Endothelial cell (in vitro differentiated cells): Measurements from ENCODE around the gene RIPK1. TPM values are rescaled to one million over a fixed set of nuclear protein-coding genes. Genes with fewer than 3 reads are reported as not detected.

Experiments
- DNase-seq: peaks from one replicate; pipeline ENCODE4 v3.0.0; 2021; ENCODE audit warnings: low spot score
- H3K27ac Mint-ChIP-seq: one replicate; pipeline ENCODE4 v1.8.0; 2021; ENCODE audit warnings: mixed read lengths, inconsistent platforms; ENCODE audit not compliant: unreplicated experiment
- H3K27me3 Mint-ChIP-seq: one replicate; pipeline ENCODE4 v1.8.0; 2021; ENCODE audit warnings: mild to moderate bottlenecking, moderate library complexity, mixed read lengths, inconsistent platforms; ENCODE audit not compliant: unreplicated experiment
- H3K36me3 Mint-ChIP-seq: one replicate; pipeline ENCODE4 v1.8.0; 2021; ENCODE audit warnings: mild to moderate bottlenecking, low read depth, mixed read lengths, inconsistent platforms; ENCODE audit not compliant: unreplicated experiment
- H3K4me1 Mint-ChIP-seq: one replicate; pipeline ENCODE4 v1.8.0; 2021; ENCODE audit warnings: mild to moderate bottlenecking, mixed read lengths, inconsistent platforms; ENCODE audit not compliant: unreplicated experiment
- H3K4me3 Mint-ChIP-seq: one replicate; pipeline ENCODE4 v1.8.0; 2021; ENCODE audit warnings: mild to moderate bottlenecking, mixed read lengths, inconsistent platforms; ENCODE audit not compliant: unreplicated experiment
- H3K9me3 Mint-ChIP-seq: one replicate; pipeline ENCODE4 v1.8.0; 2021; ENCODE audit warnings: mixed read lengths, inconsistent platforms; ENCODE audit not compliant: unreplicated experiment
- total RNA-seq: library from RNA; stranded (reverse); fragmentation: NEBNext Ultra II Directional; extraction: Animal tissue kit (Norgen Biotek cat#: 25700); gene quantifications from one replicate; pipeline ENCODE4 v1.2.1, GENCODE V29; 2021; ENCODE audit not compliant: unreplicated experiment
- TF ChIP-seq, protein P1 (sequence below): fragments of 200-600 bp; sonication (generic); IDR thresholded peaks from one replicate; pipeline ENCODE4 v1.5.0; 2021; ENCODE audit warnings: antibody characterized with exemption; ENCODE audit not compliant: unreplicated experiment

Gene RIPK1
- total RNA-seq, 1 donor from 2014 or later: 34.7 TPM

DNA sequence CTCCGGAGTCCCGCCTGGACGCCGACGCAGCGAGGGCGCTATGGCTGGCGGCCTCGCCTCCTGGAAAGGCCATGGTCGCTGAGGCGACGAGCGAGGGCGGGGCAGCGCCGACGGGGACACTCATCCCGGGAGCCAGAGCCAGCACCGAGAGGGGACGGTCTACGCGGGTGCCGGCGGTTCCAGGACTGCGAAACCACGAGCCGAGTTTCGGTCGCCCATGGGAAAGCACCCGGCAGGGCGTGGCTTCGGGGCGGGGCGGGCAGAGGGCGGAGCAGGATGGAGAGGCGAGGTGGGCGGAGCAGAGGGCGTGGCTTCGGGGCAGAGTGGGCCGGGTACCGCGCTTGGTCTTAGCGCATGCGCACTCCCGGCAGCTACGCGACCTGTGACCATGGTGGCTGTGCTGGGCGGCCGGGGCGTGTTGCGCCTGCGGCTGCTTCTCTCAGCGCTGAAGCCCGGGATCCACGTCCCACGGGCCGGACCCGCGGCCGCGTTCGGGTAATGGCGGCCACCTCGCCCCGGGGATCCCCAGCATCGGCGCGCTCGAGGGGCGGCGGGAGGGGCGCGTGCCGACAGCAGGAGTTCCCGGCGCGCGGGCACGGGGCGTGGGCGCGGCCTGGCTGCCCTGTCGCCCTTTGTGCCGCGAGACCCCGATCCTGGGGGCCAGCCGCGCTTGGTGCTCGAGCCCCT, 50.2 kb downstream of the RIPK1 start, which contains the start of gene BPHL:
BPHL (plus strand) TSS at position 359 of the 687 bp plus-strand sequence; CDS start at position 389, 30 bp downstream.
- Mint-ChIP-seq H3K4me1 (peaks cover 11% of the 10 kb centered on the region), H3K4me3 (peak within 1 kb of the TSS; percentile 88), H3K36me3 (peaks cover 8% of the 10 kb centered on the region), H3K9me3 (no peaks in the 10 kb centered on the region), H3K27ac (peak within 1 kb of the TSS; percentile 3), H3K27me3 (no peaks in the 10 kb centered on the region)
- TF ChIP-seq, protein P1, sequence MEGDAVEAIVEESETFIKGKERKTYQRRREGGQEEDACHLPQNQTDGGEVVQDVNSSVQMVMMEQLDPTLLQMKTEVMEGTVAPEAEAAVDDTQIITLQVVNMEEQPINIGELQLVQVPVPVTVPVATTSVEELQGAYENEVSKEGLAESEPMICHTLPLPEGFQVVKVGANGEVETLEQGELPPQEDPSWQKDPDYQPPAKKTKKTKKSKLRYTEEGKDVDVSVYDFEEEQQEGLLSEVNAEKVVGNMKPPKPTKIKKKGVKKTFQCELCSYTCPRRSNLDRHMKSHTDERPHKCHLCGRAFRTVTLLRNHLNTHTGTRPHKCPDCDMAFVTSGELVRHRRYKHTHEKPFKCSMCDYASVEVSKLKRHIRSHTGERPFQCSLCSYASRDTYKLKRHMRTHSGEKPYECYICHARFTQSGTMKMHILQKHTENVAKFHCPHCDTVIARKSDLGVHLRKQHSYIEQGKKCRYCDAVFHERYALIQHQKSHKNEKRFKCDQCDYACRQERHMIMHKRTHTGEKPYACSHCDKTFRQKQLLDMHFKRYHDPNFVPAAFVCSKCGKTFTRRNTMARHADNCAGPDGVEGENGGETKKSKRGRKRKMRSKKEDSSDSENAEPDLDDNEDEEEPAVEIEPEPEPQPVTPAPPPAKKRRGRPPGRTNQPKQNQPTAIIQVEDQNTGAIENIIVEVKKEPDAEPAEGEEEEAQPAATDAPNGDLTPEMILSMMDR: no peak
- DNase-seq: peak; percentile 99

DNA sequence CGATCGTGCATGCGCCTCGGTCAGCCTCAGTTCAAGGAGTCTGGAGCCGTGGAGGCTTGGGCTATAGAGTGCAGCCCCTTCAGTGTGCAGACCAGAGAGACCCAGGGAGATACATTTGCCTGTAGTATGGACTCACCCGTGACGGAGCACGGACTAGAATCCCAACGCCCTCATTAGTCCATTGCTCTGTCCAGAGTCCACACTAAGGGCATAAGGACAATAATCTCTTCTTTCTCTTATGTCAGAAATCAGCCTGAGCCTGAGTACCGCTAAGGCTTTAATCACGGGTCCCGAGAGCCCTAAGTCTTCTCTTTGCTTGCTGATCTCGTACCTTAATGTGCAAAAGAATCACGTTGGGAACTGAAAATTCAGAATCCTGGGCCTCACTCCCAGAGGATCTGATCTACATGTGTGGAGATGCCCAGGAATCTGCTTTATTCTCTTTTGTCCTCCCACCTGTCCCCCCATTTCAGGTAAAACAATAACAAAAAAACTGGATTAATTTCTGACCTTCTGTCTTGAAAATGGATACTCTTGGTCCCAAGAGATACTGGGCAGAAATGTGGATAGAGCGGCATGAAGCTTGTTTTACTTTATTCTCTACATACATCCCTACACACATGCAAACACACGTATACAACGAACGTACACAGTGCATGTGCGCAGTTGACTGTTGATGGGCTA, 50.9 kb downstream of the RIPK1 start:
- DNase-seq: no peak
- Mint-ChIP-seq H3K4me3 (peak overlapping the region; percentile 88), H3K27ac (no peak overlapping the region), H3K36me3 (peaks cover 8% of the 10 kb centered on the region), H3K9me3 (no peaks in the 10 kb centered on the region), H3K4me1 (peaks cover 10% of the 10 kb centered on the region), H3K27me3 (no peaks in the 10 kb centered on the region)
- TF ChIP-seq, protein P1: no peak

DNA sequence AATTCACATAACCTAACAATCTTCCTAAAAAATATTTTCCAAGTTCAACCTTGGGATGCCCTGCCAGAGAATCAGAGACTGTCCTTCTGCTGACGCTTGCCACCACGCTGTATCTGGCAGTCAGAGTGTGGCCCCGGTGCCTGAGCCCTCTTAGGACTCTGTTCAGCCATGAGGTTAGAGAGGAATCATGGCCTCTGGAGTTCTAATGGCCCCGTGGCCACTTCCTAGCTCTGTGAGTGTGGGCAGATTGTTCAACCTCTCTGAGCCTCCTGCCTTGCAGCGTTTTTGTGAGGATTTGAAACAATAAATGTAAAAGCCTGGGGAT, 52.4 kb downstream of the RIPK1 start:
- Mint-ChIP-seq H3K36me3 (peaks cover 3% of the 10 kb centered on the region), H3K9me3 (no peaks in the 10 kb centered on the region), H3K4me1 (peaks cover 10% of the 10 kb centered on the region), H3K27ac (no peak overlapping the region), H3K27me3 (no peaks in the 10 kb centered on the region), H3K4me3 (no peak overlapping the region)
- TF ChIP-seq, protein P1: no peak
- DNase-seq: no peak

DNA sequence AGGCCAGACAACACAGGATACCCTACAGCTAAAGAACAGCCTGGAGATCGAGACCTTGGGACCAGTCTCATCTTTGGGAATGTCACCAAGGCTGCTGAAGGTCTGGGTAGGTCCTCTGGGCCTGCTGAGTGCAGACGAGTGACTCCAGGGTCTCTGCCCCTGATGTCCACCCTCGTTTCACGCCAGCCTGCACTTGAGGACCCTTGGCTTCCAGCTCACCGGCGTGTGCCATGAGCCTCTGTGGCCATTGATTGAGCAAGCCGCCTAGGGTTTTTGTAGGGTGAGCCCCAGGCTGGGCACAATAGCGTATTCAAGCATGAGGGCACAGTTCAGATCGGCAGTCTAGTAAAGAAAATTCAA, 54.5 kb downstream of the RIPK1 start:
- no peaks in the 10 kb centered on the region for H3K27me3 Mint-ChIP-seq
- H3K27ac Mint-ChIP-seq: no peak overlapping the region
- no peak for DNase-seq
- TF ChIP-seq, protein P1: no peak
- H3K36me3 Mint-ChIP-seq: peaks cover 3% of the 10 kb centered on the region
- H3K9me3 Mint-ChIP-seq: no peaks in the 10 kb centered on the region
- peaks cover 6% of the 10 kb centered on the region for H3K4me1 Mint-ChIP-seq
- H3K4me3 Mint-ChIP-seq: no peak overlapping the region

DNA sequence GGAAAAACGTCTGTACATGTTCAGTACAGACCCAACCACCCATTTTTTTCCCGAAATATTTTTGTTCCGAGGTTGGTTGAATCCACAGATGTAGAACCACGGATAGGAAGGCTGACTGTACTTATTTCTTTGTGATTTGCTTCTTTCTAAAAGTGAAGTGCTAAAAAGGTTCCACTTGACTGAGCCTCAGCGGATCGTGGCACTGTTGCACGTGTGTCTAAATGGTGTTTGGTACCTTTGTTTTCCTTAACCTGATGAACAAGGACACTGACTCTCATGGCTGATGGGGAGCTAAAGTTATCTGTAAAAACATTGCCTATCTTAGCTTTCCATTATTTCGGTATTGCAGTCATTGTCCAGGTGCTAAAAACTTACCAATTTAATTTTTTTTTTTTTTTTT, 56.4 kb downstream of the RIPK1 start:
- peaks cover 15% of the 10 kb centered on the region for H3K36me3 Mint-ChIP-seq
- TF ChIP-seq, protein P1: no peak
- DNase-seq: no peak
- no peaks in the 10 kb centered on the region for H3K4me1 Mint-ChIP-seq
- H3K9me3 Mint-ChIP-seq: no peaks in the 10 kb centered on the region
- H3K27me3 Mint-ChIP-seq: no peaks in the 10 kb centered on the region
- H3K4me3 Mint-ChIP-seq: no peak overlapping the region
- no peak overlapping the region for H3K27ac Mint-ChIP-seq
